ENCODE results near the gene BAZ1B.
"Not testable (repeated sequence)": the region's sequence is repeated elsewhere in the genome, so short reads cannot be mapped to it uniquely, and the experiment has no call there.

DNA sequence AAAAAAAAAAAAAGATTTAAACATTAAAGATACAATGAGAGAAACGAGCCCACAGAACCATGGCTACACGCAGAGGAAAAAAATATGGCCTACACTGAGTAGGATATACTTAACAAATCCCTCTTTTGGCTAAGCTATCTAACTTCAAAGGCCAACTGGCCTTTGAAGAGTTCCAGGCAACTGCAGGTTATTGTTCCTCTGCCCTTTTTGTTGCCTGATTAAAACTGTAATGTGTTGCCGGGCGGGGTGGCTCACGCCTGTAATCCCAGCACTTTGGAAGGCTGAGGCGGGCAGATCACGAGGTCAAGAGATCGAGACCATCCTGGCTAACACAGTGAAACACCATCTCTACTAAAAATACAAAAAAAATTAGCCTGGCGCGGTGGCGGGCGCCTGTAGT, 40.6 kb downstream of the BAZ1B start:
- TF ChIP-seq POLR2A (IDR thresholded peaks at IDR 0.05); CTCF (IDR thresholded peaks at IDR 0.05 in 4 of 5, conservative IDR thresholded peaks at IDR 0.05 in 1 of 5): not testable (repeated sequence)
